Esophagus (tissue), 2 donors: Measurements from ENCODE around the gene TAB2. TPM values are rescaled to one million over a fixed set of nuclear protein-coding genes. Genes with fewer than 3 reads are reported as not detected.
"Not testable (repeated sequence)": the region's sequence is repeated elsewhere in the genome, so short reads cannot be mapped to it uniquely, and the experiment has no call there.

Experiments used
- H3K27ac ChIP-seq, 2 donors: one replicate each; pipeline ENCODE4 v1.5.1; 2013; ENCODE audit warnings: low read depth in 2 of 2, mild to moderate bottlenecking in 2 of 2, inconsistent platforms in 1 of 2, low read length in 1 of 2, moderate library complexity in 1 of 2
- H3K27me3 ChIP-seq, 2 donors: one replicate each; pipeline ENCODE4 v1.6.1; 2013; ENCODE audit warnings: low read length in 2 of 2, control low read depth in 1 of 2, mild to moderate bottlenecking in 1 of 2; ENCODE audit not compliant: insufficient read depth in 2 of 2, control insufficient read depth in 1 of 2
- H3K36me3 ChIP-seq, 2 donors: one replicate each; pipeline ENCODE4 v1.6.1; 2013; ENCODE audit warnings: low read length in 1 of 2; ENCODE audit not compliant: control insufficient read depth in 2 of 2, insufficient read depth in 2 of 2
- H3K4me1 ChIP-seq, 2 donors: one replicate each; pipeline ENCODE4 v1.6.1; 2013; ENCODE audit warnings: low read length in 1 of 2; ENCODE audit not compliant: control insufficient read depth in 2 of 2, insufficient read depth in 2 of 2
- H3K4me3 ChIP-seq, 2 donors: one replicate each; pipeline ENCODE4 v1.5.1; 2013; ENCODE audit warnings: low read length in 2 of 2, mild to moderate bottlenecking in 2 of 2, low read depth in 1 of 2, moderate library complexity in 1 of 2
- H3K9me3 ChIP-seq, 2 donors: one replicate each; pipeline ENCODE4 v1.6.1; 2013; ENCODE audit warnings: mild to moderate bottlenecking in 2 of 2, low read depth in 1 of 2, low read length in 1 of 2, moderate library complexity in 1 of 2; ENCODE audit not compliant: control insufficient read depth in 2 of 2, insufficient read depth in 1 of 2
- WGBS, 2 donors: extraction: QIAGEN DNeasy Blood & Tissue Kit; methylation state at CpG; one replicate each; pipeline ENCODE4 v1.1.7; 2013; 5-methylcytosine and 5-hydroxymethylcytosine counted together
- polyA plus RNA-seq, 2 donors: library from polyadenylated mRNA; stranded (reverse); fragments of 200-250 nt; gene quantifications; one replicate each; pipeline ENCODE4 v1.2.3, GENCODE V29; 2013
- donor health status: healthy with polysubstance abuse.
- donor health status: Bipolar disorder and iron deficiency.

The TAB2 gene
- polyA plus RNA-seq, 2 donors = 18.5 to 18.6 TPM

- WGBS, 2 donors = 10 to 19% methylated on average over 3 of the region's 3 CpGs
- Histone ChIP-seq H3K27me3 (no peaks in the 10 kb centered on the region), H3K4me3 (peak overlapping the region in 1 of 2 donors; percentile 100), H3K27ac (no peak overlapping the region), H3K9me3 (no peaks in the 10 kb centered on the region), H3K36me3 (no peaks in the 10 kb centered on the region), H3K4me1 (no peaks in the 10 kb centered on the region)
Observed at GRCh38 chr6:149319422-149319821, 1.9 kb downstream of the TAB2 start.

- not testable (repeated sequence) for H3K27me3 ChIP-seq, H3K4me3 ChIP-seq
- WGBS, 2 donors = 72 to 79% methylated on average over 10 of the region's 10 CpGs
Observed at GRCh38 chr6:149320016-149320415, 2.5 kb downstream of the TAB2 start.

GRCh38 chr6:149320796-149321195 is 3.3 kb downstream of the TAB2 start:
- Histone ChIP-seq H3K36me3 (no peaks in the 10 kb centered on the region), H3K27ac (peak overlapping the region in 1 of 2 donors; percentile 13), H3K4me3 (no peak overlapping the region), H3K27me3 (no peaks in the 10 kb centered on the region), H3K4me1 (no peaks in the 10 kb centered on the region), H3K9me3 (no peaks in the 10 kb centered on the region)

More at GRCh38 chr6:149320016-149320415, 2.5 kb downstream of the TAB2 start:
- H3K36me3 ChIP-seq, H3K9me3 ChIP-seq, H3K27ac ChIP-seq, H3K4me1 ChIP-seq: not testable (repeated sequence)

GRCh38 chr6:149323353-149323752 is 5.8 kb downstream of the TAB2 start:
- no peaks in the 10 kb centered on the region for H3K27me3 ChIP-seq
- H3K9me3 ChIP-seq = no peaks in the 10 kb centered on the region
- no peaks in the 10 kb centered on the region for H3K4me1 ChIP-seq
- H3K36me3 ChIP-seq = no peaks in the 10 kb centered on the region
- H3K4me3 ChIP-seq = no peak overlapping the region
- no peak overlapping the region for H3K27ac ChIP-seq
- 31 to 35% methylated on average over 2 of the region's 2 CpGs for WGBS, 2 donors

GRCh38 chr6:149323925-149324324 is 6.4 kb downstream of the TAB2 start:
- no peaks in the 10 kb centered on the region for H3K27me3 ChIP-seq
- H3K4me1 ChIP-seq = no peaks in the 10 kb centered on the region
- 63 to 70% methylated on average over 2 of the region's 2 CpGs for WGBS, 2 donors
- H3K4me3 ChIP-seq = no peak overlapping the region
- H3K36me3 ChIP-seq = no peaks in the 10 kb centered on the region
- no peaks in the 10 kb centered on the region for H3K9me3 ChIP-seq
- no peak overlapping the region for H3K27ac ChIP-seq

- H3K36me3 ChIP-seq = no peaks in the 10 kb centered on the region
- no peak overlapping the region for H3K4me3 ChIP-seq
- no peaks in the 10 kb centered on the region for H3K27me3 ChIP-seq
- H3K4me1 ChIP-seq = no peaks in the 10 kb centered on the region
- no peak overlapping the region for H3K27ac ChIP-seq
- no peaks in the 10 kb centered on the region for H3K9me3 ChIP-seq
Observed at GRCh38 chr6:149324428-149324827, 6.9 kb downstream of the TAB2 start.

- H3K9me3 ChIP-seq = no peaks in the 10 kb centered on the region
- WGBS, 2 donors = 88 to 90% methylated on average over 3 of the region's 3 CpGs
- no peak overlapping the region for H3K4me3 ChIP-seq
- no peaks in the 10 kb centered on the region for H3K27me3 ChIP-seq
- no peak overlapping the region for H3K27ac ChIP-seq
- no peaks in the 10 kb centered on the region for H3K4me1 ChIP-seq
- no peaks in the 10 kb centered on the region for H3K36me3 ChIP-seq
Observed at GRCh38 chr6:149325648-149326236, 8.2 kb downstream of the TAB2 start.

- Histone ChIP-seq H3K27ac (no peak overlapping the region), H3K27me3 (no peaks in the 10 kb centered on the region), H3K4me1 (no peaks in the 10 kb centered on the region), H3K4me3 (no peak overlapping the region), H3K9me3 (no peaks in the 10 kb centered on the region), H3K36me3 (no peaks in the 10 kb centered on the region)
- WGBS, 2 donors = 82 to 85% methylated on average over 2 of the region's 2 CpGs
Observed at GRCh38 chr6:149327638-149328037, 10.1 kb downstream of the TAB2 start.

GRCh38 chr6:149328083-149328482 is 10.6 kb downstream of the TAB2 start:
- Histone ChIP-seq H3K9me3 (no peaks in the 10 kb centered on the region), H3K36me3 (no peaks in the 10 kb centered on the region), H3K4me3 (no peak overlapping the region), H3K4me1 (no peaks in the 10 kb centered on the region), H3K27ac (no peak overlapping the region), H3K27me3 (no peaks in the 10 kb centered on the region)
- 98 to 99% methylated on average over 4 of the region's 4 CpGs for WGBS, 2 donors

- no peak overlapping the region for H3K27ac ChIP-seq
- H3K4me3 ChIP-seq = no peak overlapping the region
- no peaks in the 10 kb centered on the region for H3K36me3 ChIP-seq
- H3K9me3 ChIP-seq = no peaks in the 10 kb centered on the region
- no peaks in the 10 kb centered on the region for H3K27me3 ChIP-seq
- WGBS, 2 donors = 71 to 90% methylated on average over 1 of the region's 1 CpG
- H3K4me1 ChIP-seq = no peaks in the 10 kb centered on the region
Observed at GRCh38 chr6:149329529-149329928, 12.0 kb downstream of the TAB2 start.
